ACHN (cell line): ENCODE measurements around the gene RDH11.

Source experiments
- DNase-seq: peaks from one replicate; pipeline ENCODE4 v3.0.0-alpha.2; 2015
- in situ Hi-C: cut with HindIII; loops from 2 replicates; pipeline ENCODE4 v1.10.0; 2017; ENCODE audit warnings: low sequenced_read_pairs, low pct_ligation_motif_present, low pct_unique_long_range_greater_than_20kb

The RDH11 gene

GRCh38 chr14:67665868-67666267, 29.7 kb downstream of the RDH11 start:
- DNase-seq: no peak
- in situ Hi-C loops: no loop called here

GRCh38 chr14:67663633-67664032, 31.9 kb downstream of the RDH11 start:
- DNase-seq: no peak
- in situ Hi-C loops: no loop called here

DNA sequence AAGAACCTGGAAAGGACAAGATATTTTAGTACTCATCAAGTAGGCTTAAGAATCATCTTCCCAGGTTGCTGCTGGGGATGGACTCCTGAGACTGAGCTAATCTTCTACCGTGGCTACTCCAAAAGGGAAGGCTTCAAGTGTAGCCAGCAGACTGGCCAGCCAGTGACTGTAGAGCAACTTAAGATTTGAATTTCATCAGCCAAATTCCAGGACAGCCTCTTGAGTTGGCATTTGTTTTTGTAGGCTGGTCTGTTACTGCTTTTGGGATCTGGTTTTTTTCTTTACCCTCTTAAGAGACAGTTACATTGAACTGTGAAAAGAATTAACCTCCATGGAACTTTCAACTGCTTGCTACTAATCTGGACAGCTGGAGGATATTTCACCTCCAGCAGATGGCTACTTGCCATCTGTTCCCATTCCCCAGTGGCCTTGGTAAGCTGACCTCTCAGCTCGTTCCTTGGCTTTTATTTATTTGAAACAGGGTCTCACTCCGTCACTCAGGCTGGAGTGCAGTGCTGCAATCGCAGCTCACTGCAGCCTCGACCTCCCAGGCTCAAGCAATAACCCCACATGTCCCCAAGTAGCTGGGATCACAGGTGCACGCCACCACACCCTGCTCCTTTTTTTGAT, 41.8 kb downstream of the RDH11 start:
- no peak for DNase-seq
- in situ Hi-C loops: no loop called here

- no peak for DNase-seq
- in situ Hi-C loops: no loop called here
These were observed 43.4 kb downstream of the RDH11 start for GRCh38 chr14:67652189-67652588.

DNA sequence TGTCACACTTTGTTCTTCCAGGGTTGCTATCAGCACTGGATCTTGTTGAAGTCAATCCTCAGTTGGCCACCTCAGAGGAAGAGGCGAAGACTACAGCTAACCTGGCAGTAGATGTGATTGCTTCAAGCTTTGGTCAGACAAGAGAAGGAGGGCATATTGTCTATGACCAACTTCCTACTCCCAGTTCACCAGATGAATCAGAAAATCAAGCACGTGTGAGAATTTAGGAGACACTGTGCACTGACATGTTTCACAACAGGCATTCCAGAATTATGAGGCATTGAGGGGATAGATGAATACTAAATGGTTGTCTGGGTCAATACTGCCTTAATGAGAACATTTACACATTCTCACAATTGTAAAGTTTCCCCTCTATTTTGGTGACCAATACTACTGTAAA, 44.9 kb downstream of the RDH11 start:
- no peak for DNase-seq
- in situ Hi-C loops: no loop called here

- DNase-seq: no peak
- in situ Hi-C loops: no loop called here
These were observed 45.4 kb downstream of the RDH11 start for GRCh38 chr14:67650151-67650550.

GRCh38 chr14:67646131-67646530, 49.4 kb downstream of the RDH11 start:
- no peak for DNase-seq
- in situ Hi-C loops: no loop called here

- in situ Hi-C loops: no loop called here
- no peak for DNase-seq
These were observed 50.1 kb downstream of the RDH11 start for GRCh38 chr14:67645414-67645813.

DNA sequence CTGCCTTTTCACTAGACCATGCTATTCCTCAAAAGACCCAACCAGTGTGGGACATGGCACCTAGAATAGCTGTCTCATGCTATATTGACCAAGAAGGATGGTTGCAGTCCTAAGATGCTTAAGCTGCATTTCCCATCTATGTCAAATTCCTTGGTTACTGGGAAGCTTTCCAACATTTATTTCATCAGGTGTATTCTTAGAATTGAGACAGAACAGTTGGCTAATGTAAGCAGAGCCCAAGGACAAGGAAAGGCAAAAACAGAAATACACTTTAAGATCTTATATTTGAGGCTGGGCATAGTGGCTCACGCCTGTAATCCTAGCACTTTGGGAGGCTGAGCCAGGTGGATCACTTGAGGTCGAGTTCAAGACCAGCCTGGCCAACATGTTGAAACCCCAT, 51.1 kb downstream of the RDH11 start:
- in situ Hi-C loops: no loop called here
- no peak for DNase-seq

DNA sequence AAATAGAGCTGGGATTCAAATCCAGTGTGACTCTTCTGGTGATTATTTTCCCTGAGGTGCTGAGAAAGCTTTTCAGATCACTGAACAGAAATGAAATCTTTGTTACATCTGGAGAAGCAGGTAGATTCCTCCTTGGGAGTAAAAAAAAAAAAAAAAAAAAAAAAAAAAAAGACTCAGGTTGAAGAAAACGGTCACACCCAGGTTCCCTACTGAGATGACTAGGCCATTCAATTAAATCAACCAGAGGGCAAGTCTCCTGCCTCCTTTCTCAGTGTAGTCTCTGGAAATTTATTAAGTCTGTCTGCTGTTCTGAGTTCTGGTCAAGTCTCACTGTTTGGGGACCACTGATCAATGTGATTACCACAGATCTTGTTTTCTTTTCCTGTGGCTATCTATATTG, 51.9 kb downstream of the RDH11 start:
- in situ Hi-C loops: no loop called here
- DNase-seq: no peak

GRCh38 chr14:67641902-67642749, 53.4 kb downstream of the RDH11 start:
- in situ Hi-C loops: no loop called here
- no peak for DNase-seq

- DNase-seq: no peak
These were observed 54.1 kb downstream of the RDH11 start for GRCh38 chr14:67641480-67641879.

GRCh38 chr14:67638642-67639041, 56.9 kb downstream of the RDH11 start:
- in situ Hi-C loops: no loop called here
- no peak for DNase-seq

More at GRCh38 chr14:67641480-67641879, 54.1 kb downstream of the RDH11 start:
- in situ Hi-C loops: no loop called here

DNA sequence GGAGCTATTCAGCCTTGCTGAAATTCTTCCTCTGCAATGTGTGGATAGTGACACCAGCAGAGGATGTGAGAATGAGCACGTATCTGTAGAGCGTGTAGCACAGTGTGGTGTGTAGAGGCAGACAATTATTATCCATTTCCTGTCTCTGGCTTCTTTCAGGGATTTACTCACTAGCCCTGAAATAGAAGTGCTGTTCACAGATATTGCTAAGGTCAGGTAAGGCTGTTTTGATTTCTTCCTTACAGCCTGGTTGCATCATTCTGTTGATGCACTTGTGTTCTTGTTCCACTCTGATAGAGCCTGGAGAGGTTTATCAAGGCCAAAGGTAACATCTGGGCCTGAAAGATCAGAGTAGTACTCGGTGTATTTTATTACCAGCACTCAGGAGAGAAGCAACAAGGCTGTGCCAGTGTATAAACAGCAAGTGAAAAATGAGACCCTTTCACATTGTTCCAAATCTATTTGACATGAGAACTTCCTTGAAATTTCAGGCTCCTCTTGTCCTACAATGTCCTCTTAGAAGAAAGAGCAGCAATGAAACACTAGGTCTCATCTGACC, 59.1 kb downstream of the RDH11 start:
- no peak for DNase-seq
- in situ Hi-C loops: no loop called here

DNA sequence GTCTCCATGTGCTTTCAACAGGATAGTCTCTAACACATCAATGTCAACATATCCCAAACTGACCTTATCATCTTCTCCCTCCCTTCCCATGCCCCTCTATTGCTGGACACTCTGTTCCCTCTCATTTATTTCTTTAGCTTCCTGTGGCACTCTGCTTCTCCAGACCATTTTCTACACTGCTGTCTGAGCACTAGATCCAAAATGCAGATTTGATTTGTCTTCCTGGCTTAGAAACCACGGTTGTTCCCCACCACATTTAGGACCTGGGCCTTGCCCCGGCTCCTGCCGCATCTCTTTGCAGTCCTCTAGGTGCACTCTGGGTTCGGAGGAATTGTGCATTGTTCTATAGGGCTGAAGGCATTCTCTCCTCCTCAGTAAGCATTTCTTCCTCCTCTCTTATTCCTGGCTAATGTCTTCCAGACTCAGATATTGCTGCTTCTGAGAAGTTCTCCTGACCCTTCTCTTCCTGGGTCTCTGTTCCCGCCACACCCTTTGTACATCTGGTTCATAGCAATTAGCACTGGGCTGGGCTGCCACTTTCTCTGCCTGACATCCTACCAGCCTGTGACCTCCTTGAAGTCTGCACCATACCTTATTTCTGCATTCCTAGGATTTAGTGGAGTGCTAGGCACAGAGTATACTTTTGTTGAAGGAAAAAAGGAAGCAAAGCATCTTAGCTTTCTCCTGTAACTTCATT, 62.0 kb downstream of the RDH11 start:
- in situ Hi-C loops: no loop called here

GRCh38 chr14:67630938-67631337, 64.6 kb downstream of the RDH11 start:
- in situ Hi-C loops: no loop called here
- DNase-seq: no peak

More for the DNA sequence above, 62.0 kb downstream of the RDH11 start:
- no peak for DNase-seq

GRCh38 chr14:67630186-67630585, 65.4 kb downstream of the RDH11 start:
- DNase-seq: no peak
- in situ Hi-C loops: no loop called here

DNA sequence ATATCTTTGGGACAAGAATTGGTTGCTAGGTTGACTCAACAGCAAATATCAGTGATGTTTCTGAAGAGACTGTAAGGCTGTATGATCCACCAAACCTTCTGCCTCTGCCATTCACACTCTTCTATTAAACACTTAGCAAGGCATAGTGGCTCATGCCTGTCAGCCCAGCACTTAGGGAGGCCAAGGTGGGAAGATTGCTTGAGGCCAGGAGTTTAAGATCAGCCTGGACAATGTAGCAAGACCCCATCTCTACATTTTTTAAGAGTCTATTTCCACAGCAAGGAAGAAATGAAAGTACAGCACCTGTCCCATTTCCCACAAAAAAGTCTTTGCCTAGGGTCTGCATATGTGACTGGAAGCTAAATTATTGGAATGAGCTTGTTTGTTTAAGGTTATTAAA, 68.0 kb downstream of the RDH11 start:
- in situ Hi-C loops: no loop called here
- DNase-seq: no peak
